GM12891 (cell line): ENCODE data around the gene OAF.

ENCODE experiments used
- DNase-seq: peaks from one replicate; pipeline ENCODE4 v3.0.0; 2011; ENCODE audit warnings: low spot score; ENCODE audit not compliant: insufficient read length
- FAIRE-seq: peaks from 2 replicates; lab custom pipeline; 2011; peaks lifted over from hg19 to GRCh38; lab: Jason Lieb, UNC
- PAX5 ChIP-seq: IDR thresholded peaks from 2 replicates; pipeline ENCODE4 v1.6.1; 2011; ENCODE audit warnings: low read length, moderate library complexity, mild to moderate bottlenecking; ENCODE audit not compliant: insufficient read depth, severe bottlenecking
- POLR2A ChIP-seq: IDR thresholded peaks from 2 replicates; pipeline ENCODE4 v1.6.1; 2011; ENCODE audit warnings: low read depth, low read length, control low read depth
- POLR2AphosphoS5 ChIP-seq: IDR thresholded peaks from 2 replicates; pipeline ENCODE4 v1.6.1; 2011; ENCODE audit warnings: low read depth, low read length, control low read depth
- POU2F2 ChIP-seq: IDR thresholded peaks from 2 replicates; pipeline ENCODE4 v1.6.1; 2011; ENCODE audit warnings: low read depth, mild to moderate bottlenecking, control low read depth, low read length, moderate library complexity
- SPI1 ChIP-seq: IDR thresholded peaks from 2 replicates; pipeline ENCODE4 v1.6.1; 2011; ENCODE audit warnings: low read depth, low read length, control low read depth
- TAF1 ChIP-seq: IDR thresholded peaks from 2 replicates; pipeline ENCODE4 v1.6.1; 2011; ENCODE audit warnings: low read depth, low read length, control low read depth

Gene OAF

DNA sequence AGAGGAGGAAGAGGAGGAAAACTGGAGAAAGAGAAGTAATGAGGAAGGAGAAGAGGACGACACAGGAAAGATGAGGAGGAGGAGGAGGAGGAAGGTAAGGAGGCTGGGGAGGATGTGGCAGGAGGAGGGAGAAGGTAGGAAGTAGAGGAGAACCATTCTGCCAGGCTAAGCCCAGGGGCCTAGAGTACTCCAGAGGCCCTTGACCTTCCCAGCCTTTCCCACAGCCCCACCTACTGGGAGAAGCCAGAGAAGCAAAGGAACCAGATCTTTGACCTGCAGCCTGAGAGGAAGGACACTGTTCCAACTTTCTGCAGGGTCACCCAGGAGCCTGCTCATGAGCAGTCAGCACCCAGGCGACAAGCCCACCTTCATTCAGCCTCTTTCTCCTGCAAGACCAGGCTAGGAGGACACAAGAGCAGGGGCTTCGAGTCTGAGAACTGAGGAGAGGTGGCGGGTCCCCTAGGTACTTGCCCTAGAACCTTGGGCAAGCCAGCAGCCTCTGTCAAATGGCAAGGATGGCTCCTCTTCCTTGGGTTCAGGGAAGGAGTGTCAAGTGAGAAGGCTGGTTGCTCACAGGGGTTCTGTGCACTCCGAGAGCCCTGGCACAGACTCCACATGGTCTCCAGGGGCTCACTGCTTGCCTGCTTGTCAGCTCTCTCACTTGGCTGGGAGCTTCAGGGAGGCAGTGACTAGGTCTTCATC lies 27.9 kb upstream of the OAF start:
- no peak for TF ChIP-seq PAX5
- TF ChIP-seq TAF1 = no peak
- TF ChIP-seq SPI1 = no peak
- TF ChIP-seq POU2F2 = no peak
- no peak for TF ChIP-seq POLR2AphosphoS5
- no peak for TF ChIP-seq POLR2A
- FAIRE-seq (no peak), DNase-seq (no peak)

GRCh38 chr11:120183701-120184141 lies 27.1 kb upstream of the OAF start:
- FAIRE-seq = no peak
- TF ChIP-seq POLR2AphosphoS5 (no peak), PAX5 (no peak), TAF1 (no peak), POU2F2 (no peak)
- DNase-seq = no peak

DNA sequence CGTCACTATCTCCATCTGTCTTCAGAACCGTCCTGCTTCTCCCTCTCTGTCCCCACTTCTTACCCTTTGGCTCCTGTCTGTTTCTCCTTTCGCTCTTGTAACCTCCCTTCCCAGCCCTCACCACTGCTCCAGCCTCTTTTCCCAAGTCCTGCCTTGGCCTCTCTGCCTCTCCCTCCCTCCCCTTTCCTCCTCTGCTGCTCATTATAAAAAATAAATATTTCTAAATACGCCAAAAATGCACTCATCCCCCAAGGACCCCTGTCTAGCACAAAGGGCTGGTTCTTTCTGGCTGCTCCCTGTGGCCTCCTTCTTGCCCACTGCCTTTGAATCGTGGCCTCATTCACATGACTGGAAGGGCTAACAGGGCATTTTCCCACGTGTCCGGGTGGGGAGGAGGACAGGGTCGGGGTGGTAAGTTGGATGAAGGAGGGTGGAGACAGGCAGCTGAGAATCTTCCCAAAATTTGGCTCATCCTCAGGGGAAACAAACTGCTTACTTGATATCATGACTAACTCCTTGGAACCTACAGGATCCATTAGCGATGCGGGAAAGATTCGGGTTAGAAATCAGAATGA lies 26.4 kb upstream of the OAF start:
- DNase-seq = no peak
- TF ChIP-seq POLR2A (no peak), SPI1 (no peak), TAF1 (no peak), POLR2AphosphoS5 (no peak), POU2F2 (no peak), PAX5 (no peak)
- FAIRE-seq = no peak

DNA sequence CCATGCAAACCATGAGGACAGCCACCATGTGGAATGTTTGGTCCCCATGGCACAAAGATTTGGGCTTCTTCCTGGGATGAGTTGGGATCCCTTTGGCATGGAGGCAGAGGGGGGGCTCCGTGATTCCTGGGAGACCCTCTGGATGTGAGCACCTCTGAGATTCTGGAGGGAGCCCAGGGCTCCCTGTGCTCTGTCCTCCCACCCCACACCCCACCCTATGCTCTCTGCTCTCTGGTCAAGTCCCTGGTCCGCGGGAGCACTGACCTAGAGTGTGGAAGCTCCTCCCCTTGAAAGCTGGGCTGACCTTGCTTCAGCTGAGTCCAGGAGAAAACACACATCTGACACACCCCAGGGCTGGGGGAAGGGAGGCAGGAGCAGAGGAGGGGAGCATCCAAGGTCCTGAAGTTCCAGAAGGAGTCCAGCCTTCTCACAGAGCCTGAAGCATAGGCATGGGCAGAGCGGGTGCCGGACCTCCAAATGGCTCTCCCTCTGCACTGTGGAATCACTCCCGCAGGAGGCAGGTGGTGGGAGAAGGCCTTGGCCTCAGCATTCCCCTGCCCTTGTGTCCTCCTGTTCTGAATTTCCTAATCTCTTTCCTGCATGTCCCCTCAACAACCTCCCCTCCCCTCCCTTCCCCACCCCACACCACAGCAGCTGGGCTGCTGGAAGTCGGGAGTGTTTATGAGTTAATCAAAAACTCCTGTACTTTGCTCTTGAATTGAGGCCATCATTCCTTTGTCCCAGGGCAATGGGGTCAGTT lies 25.7 kb upstream of the OAF start:
- DNase-seq = no peak
- no peak for FAIRE-seq
- TF ChIP-seq POU2F2 = no peak
- TF ChIP-seq POLR2A = no peak
- no peak for TF ChIP-seq SPI1
- TF ChIP-seq POLR2AphosphoS5 = no peak
- no peak for TF ChIP-seq PAX5
- no peak for TF ChIP-seq TAF1

GRCh38 chr11:120185706-120186455 lies 25.0 kb upstream of the OAF start:
- no peak for TF ChIP-seq POLR2AphosphoS5
- TF ChIP-seq PAX5 = no peak
- TF ChIP-seq POLR2A = no peak
- TF ChIP-seq TAF1 = no peak
- no peak for TF ChIP-seq SPI1
- TF ChIP-seq POU2F2 = no peak
- no peak for DNase-seq
- FAIRE-seq = no peak

DNA sequence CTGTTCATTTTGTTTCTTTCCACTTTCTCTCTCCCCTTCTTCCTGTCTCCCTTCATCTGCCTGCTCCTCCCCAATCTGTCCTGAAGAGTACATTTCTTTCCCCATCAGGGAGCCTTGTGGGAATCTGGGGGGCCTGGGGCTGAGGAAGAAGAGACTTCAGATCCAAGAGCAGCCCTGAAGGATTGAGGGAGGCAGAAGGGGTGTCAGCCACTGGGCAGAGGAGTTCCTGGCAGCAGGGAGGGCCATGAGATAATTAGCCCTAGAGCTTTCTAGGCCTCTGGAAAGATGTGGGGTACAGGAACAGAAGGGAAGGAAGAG lies 24.4 kb upstream of the OAF start:
- TF ChIP-seq POLR2AphosphoS5 (no peak), POLR2A (no peak), TAF1 (no peak)
- no peak for FAIRE-seq
- no peak for DNase-seq

DNA sequence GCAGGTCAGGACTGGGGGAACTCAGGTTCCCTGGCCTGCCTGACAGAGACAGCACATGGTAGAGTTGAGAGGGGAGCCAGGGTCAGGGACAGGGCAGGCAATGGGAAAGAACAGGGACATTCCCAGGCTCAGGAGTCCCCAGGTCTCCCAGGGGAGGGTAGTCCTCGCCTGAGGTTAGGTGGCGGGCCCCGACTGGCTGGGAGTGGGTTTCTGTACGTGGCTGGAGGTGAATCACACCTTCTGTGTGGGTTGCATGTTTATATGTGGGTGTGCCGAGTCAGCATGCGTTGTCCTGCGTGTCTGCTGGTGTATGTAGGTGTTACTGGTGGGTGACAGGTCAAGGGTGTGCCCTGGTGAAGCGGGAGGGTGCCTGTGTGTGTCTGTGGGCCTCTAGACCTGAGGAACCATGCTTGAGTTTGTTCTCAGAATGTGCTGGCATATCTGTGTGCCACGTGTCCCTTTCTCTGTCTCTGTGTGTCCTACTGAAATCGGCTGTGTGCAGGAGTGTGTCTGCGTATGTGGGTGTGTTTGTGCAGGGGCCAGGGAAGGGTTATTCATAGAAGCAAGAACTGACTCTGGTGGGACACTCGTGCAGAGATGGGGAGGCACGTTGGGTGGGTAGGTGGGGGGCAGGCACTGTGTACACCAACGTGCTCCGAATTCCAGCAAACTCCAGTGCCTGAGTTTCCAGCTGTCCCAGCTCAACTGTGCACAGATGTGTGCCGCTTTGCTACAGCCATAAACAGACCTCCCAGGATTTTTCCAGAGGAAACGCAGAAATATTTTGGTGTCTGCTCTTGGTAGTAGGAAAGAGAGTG lies 23.8 kb upstream of the OAF start:
- DNase-seq = no peak
- TF ChIP-seq POLR2AphosphoS5 (no peak), POLR2A (no peak), SPI1 (no peak), PAX5 (no peak), TAF1 (no peak), POU2F2 (no peak)
- no peak for FAIRE-seq

GRCh38 chr11:120188371-120188770 lies 22.5 kb upstream of the OAF start:
- no peak for FAIRE-seq
- TF ChIP-seq POLR2AphosphoS5 (no peak), POU2F2 (no peak), POLR2A (no peak), SPI1 (no peak), PAX5 (no peak), TAF1 (no peak)
- DNase-seq = no peak
